ENCODE measurements around the gene PHACTR1.

GRCh38 chr6:13076575-13076974, 360.0 kb downstream of the PHACTR1 start:
- TF ChIP-seq CTCF (IDR thresholded peaks at IDR 0.05; ENCODE audit: insufficient read depth, low read depth, low read length) (no peak), EZH2 (IDR thresholded peaks at IDR 0.05; ENCODE audit: insufficient read depth, low read length) (no peak)

Data from astrocyte (in vitro differentiated cells and primary cell).